GM18951 (cell line): ENCODE results near the gene CALY.

Experiments
- POLR2A ChIP-seq: IDR thresholded peaks from 4 replicates; pipeline ENCODE4 v1.6.1; 2011; ENCODE audit warnings: mild to moderate bottlenecking; ENCODE audit not compliant: insufficient read length, insufficient read depth; ENCODE audit errors: extremely low read depth
- in situ Hi-C: fragments of 300-500 bp; cut with MboI; formaldehyde crosslinking; loops from one replicate; pipeline ENCODE4 v1.12.0; 2022; ENCODE audit warnings: low sequenced_read_pairs, mixed read lengths, inconsistent platforms; ENCODE audit not compliant: unreplicated experiment

Gene CALY

GRCh38 chr10:133274751-133275683, 61.7 kb downstream of the CALY start:
- peak; percentile 61 for TF ChIP-seq POLR2A
- in situ Hi-C loops, result no loop called here
